Prostate gland (tissue), 2 donors: ENCODE results near the gene ZNF684. TPM values are rescaled to one million over a fixed set of nuclear protein-coding genes. Genes with fewer than 3 reads are reported as not detected.
"Not testable (repeated sequence)": the region's sequence is repeated elsewhere in the genome, so short reads cannot be mapped to it uniquely, and the experiment has no call there.

ENCODE experiments used
- DNase-seq: peaks from one replicate; pipeline ENCODE4 v3.0.0-alpha.2; 2019; ENCODE audit warnings: low spot score
- H3K27ac ChIP-seq, 2 donors: fragments of 200-600 bp; sonication (generic); 2 replicates each; pipeline ENCODE4 v1.5.1; 2017 to 2019
- H3K27me3 ChIP-seq: fragments of 200-600 bp; sonication (generic); replicated peaks from 2 replicates; pipeline ENCODE4 v1.5.1; 2019; ENCODE audit not compliant: insufficient read depth
- H3K36me3 ChIP-seq, 2 donors: fragments of 200-600 bp; sonication (generic); 1 replicate in 1 of 2; 2 replicates in 1 of 2; pipeline versions ENCODE4 v1.5.1 to v1.8.1; 2017 to 2019
- H3K4me1 ChIP-seq: fragments of 200-600 bp; sonication (generic); replicated peaks from 2 replicates; pipeline ENCODE4 v1.5.1; 2019
- H3K4me3 ChIP-seq, 2 donors: fragments of 200-600 bp; sonication (generic); 2 replicates each; pipeline ENCODE4 v1.5.1; 2017 to 2019
- H3K9me3 ChIP-seq: fragments of 200-600 bp; sonication (generic); 2 replicates; pipeline ENCODE4 v1.5.1; 2017
- CTCF ChIP-seq, 4 experiments: fragments of 200-600 bp in 2 of 4; fragments of 450-650 bp in 2 of 4; sonication (generic) in 2 of 4; IDR thresholded peaks; 1 replicate in 3 of 4; 2 replicates in 1 of 4; pipeline ENCODE4 v1.5.1; 2016 to 2019; ENCODE audit warnings: antibody characterized with exemption in 4 of 4, mild to moderate bottlenecking in 2 of 4, moderate library complexity in 2 of 4
- POLR2A ChIP-seq: fragments of 450-650 bp; IDR thresholded peaks from one replicate; pipeline ENCODE4 v1.6.1; 2016; ENCODE audit warnings: antibody characterized with exemption, mild to moderate bottlenecking
- POLR2AphosphoS5 ChIP-seq: sonication (generic); formaldehyde crosslinking; IDR thresholded peaks from one replicate; pipeline ENCODE4 v1.6.1; 2017; ENCODE audit warnings: antibody characterized with exemption
- WGBS: methylation state at CpG from one replicate; pipeline ENCODE4 v1.1.5; 2018; 5-methylcytosine and 5-hydroxymethylcytosine counted together
- intact Hi-C: fragments of 100-400 bp; cut with DNase I; formaldehyde crosslinking; loops from one replicate; pipeline ENCODE4 v1.14.2; 2022
- total RNA-seq, 2 donors: library from RNA; depleted of rRNA; stranded (reverse); fragments of >200 nt; gene quantifications; one replicate each; pipeline ENCODE4 v1.1.0, GENCODE V29; 2016

Gene ZNF684
- total RNA-seq, 2 donors from 2014 or later: 5.4 to 7.0 TPM

GRCh38 chr1:40535732-40536131 lies 4.3 kb downstream of the ZNF684 start:
- TF ChIP-seq POLR2A: no peak
- TF ChIP-seq POLR2AphosphoS5: no peak
- no peak for TF ChIP-seq CTCF (IDR thresholded peaks at IDR 0.05)
- no peaks in the 10 kb centered on the region for H3K36me3 ChIP-seq
- no peak for DNase-seq
- H3K27me3 ChIP-seq: no peaks in the 10 kb centered on the region
- H3K9me3 ChIP-seq: no peaks in the 10 kb centered on the region
- intact Hi-C loops: no loop called here
- H3K4me3 ChIP-seq: no peak overlapping the region
- H3K27ac ChIP-seq: no peak overlapping the region
- 92% methylated on average over 2 of the region's 2 CpGs for WGBS
- no peaks in the 10 kb centered on the region for H3K4me1 ChIP-seq

- no peak for TF ChIP-seq POLR2AphosphoS5
- no peak for TF ChIP-seq POLR2A
- TF ChIP-seq CTCF (IDR thresholded peaks at IDR 0.05): no peak
- Histone ChIP-seq H3K36me3 (no peaks in the 10 kb centered on the region), H3K9me3 (no peaks in the 10 kb centered on the region), H3K27ac (no peak overlapping the region), H3K4me3 (no peak overlapping the region), H3K4me1 (no peaks in the 10 kb centered on the region), H3K27me3 (no peaks in the 10 kb centered on the region)
- no peak for DNase-seq
- 78% methylated on average over 7 of the region's 7 CpGs for WGBS
- intact Hi-C loops: no loop called here
Measured at GRCh38 chr1:40539338-40539737, 7.9 kb downstream of the ZNF684 start.

- 97% methylated on average over 4 of the region's 4 CpGs for WGBS
- H3K27me3 ChIP-seq: no peaks in the 10 kb centered on the region
- H3K36me3 ChIP-seq: no peaks in the 10 kb centered on the region
- H3K4me3 ChIP-seq: no peak overlapping the region
- no peaks in the 10 kb centered on the region for H3K4me1 ChIP-seq
- H3K27ac ChIP-seq: no peak overlapping the region
- H3K9me3 ChIP-seq: no peaks in the 10 kb centered on the region
- no peak for TF ChIP-seq POLR2AphosphoS5
- TF ChIP-seq CTCF (IDR thresholded peaks at IDR 0.05): no peak
- no peak for TF ChIP-seq POLR2A
- intact Hi-C loops: no loop called here
- no peak for DNase-seq
Measured at GRCh38 chr1:40546957-40547356, 15.5 kb downstream of the ZNF684 start.

- no peak for DNase-seq
- H3K4me3 ChIP-seq: no peak overlapping the region
- H3K36me3 ChIP-seq: no peaks in the 10 kb centered on the region
- H3K27me3 ChIP-seq: no peaks in the 10 kb centered on the region
- no peaks in the 10 kb centered on the region for H3K9me3 ChIP-seq
- TF ChIP-seq POLR2AphosphoS5 (no peak), POLR2A (no peak), CTCF (IDR thresholded peaks at IDR 0.05) (no peak)
- H3K4me1 ChIP-seq: no peaks in the 10 kb centered on the region
- intact Hi-C loops: no loop called here
- WGBS: 42% methylated on average over 4 of the region's 4 CpGs
- H3K27ac ChIP-seq: no peak overlapping the region
Measured at GRCh38 chr1:40553017-40553416, 21.6 kb downstream of the ZNF684 start.

- H3K36me3 ChIP-seq, H3K27me3 ChIP-seq, H3K4me3 ChIP-seq, intact Hi-C loops, H3K27ac ChIP-seq, H3K9me3 ChIP-seq, H3K4me1 ChIP-seq, DNase-seq: not testable (repeated sequence)
- 87% methylated on average over 7 of the region's 7 CpGs for WGBS
Measured at GRCh38 chr1:40554807-40555206, 23.4 kb downstream of the ZNF684 start.
